Measurements from ENCODE around the gene CSNK1A1L. TPM values are rescaled to one million over a fixed set of nuclear protein-coding genes. Genes with fewer than 3 reads are reported as not detected.

Gene CSNK1A1L
- total RNA-seq, 1 donor from 2014 or later = not detected

DNA sequence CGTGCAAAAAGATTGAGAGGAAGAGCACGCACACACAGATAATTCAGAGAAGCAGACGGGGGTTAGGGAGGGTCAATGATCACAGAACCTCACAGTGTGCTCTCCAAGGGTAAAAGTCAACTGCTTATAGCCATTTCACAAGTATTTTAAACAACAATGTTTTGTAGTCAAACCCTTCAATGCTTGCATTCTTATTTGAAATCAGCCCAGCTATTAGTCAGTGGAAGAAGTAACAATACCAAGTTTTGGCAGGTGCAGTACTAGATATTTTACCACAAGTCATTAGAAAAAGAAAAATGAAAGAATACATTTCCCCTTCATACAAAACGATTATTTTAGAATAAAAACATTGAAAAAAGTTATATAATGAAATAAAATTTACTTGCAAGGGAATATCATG, 2.6 kb downstream of the CSNK1A1L start:
- TF ChIP-seq, protein P1, sequence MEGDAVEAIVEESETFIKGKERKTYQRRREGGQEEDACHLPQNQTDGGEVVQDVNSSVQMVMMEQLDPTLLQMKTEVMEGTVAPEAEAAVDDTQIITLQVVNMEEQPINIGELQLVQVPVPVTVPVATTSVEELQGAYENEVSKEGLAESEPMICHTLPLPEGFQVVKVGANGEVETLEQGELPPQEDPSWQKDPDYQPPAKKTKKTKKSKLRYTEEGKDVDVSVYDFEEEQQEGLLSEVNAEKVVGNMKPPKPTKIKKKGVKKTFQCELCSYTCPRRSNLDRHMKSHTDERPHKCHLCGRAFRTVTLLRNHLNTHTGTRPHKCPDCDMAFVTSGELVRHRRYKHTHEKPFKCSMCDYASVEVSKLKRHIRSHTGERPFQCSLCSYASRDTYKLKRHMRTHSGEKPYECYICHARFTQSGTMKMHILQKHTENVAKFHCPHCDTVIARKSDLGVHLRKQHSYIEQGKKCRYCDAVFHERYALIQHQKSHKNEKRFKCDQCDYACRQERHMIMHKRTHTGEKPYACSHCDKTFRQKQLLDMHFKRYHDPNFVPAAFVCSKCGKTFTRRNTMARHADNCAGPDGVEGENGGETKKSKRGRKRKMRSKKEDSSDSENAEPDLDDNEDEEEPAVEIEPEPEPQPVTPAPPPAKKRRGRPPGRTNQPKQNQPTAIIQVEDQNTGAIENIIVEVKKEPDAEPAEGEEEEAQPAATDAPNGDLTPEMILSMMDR (IDR thresholded peaks at IDR 0.05; ENCODE audit: unreplicated experiment) = no peak
- no peak overlapping the region for H3K4me3 Mint-ChIP-seq (ENCODE audit: low read depth)
- peaks cover 2% of the 10 kb centered on the region for H3K27me3 Mint-ChIP-seq
- no peaks in the 10 kb centered on the region for H3K36me3 Mint-ChIP-seq (ENCODE audit: insufficient read depth)
- H3K9me3 Mint-ChIP-seq (ENCODE audit: low read depth) = no peaks in the 10 kb centered on the region
- no peak overlapping the region for H3K27ac Mint-ChIP-seq
- no peak for DNase-seq (ENCODE audit: low spot score, unreplicated experiment)
- no peaks in the 10 kb centered on the region for H3K4me1 Mint-ChIP-seq (ENCODE audit: low read depth)

DNA sequence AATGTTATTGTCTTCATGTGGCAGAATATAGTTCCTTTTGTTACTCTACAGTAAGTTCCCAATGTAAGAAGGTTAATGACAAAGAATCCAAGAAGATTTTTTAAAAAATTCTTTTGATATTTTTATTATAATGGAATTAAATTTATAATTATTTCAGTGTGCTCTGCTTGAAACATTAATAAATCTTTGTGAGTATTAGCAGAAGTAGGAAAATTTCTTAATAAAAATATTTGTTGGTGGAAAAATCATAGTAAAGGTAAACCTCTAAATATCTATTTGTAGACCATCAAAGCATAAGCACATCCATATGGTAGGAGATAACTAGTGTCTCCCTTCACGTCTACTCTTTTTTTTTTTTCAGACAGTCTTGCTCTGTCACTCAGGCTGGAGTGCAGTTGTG, 4.3 kb downstream of the CSNK1A1L start:
- H3K36me3 Mint-ChIP-seq (ENCODE audit: insufficient read depth) = no peaks in the 10 kb centered on the region
- H3K4me3 Mint-ChIP-seq (ENCODE audit: low read depth) = no peak overlapping the region
- H3K27ac Mint-ChIP-seq = no peak overlapping the region
- no peak for DNase-seq (ENCODE audit: low spot score, unreplicated experiment)
- no peaks in the 10 kb centered on the region for H3K4me1 Mint-ChIP-seq (ENCODE audit: low read depth)
- no peaks in the 10 kb centered on the region for H3K9me3 Mint-ChIP-seq (ENCODE audit: low read depth)
- H3K27me3 Mint-ChIP-seq = peaks cover 2% of the 10 kb centered on the region
- TF ChIP-seq, protein P1 (IDR thresholded peaks at IDR 0.05; ENCODE audit: unreplicated experiment) = no peak

GRCh38 chr13:37100731-37101130, 4.7 kb downstream of the CSNK1A1L start:
- DNase-seq (ENCODE audit: low spot score, unreplicated experiment) = no peak
- no peaks in the 10 kb centered on the region for H3K36me3 Mint-ChIP-seq (ENCODE audit: insufficient read depth)
- no peaks in the 10 kb centered on the region for H3K9me3 Mint-ChIP-seq (ENCODE audit: low read depth)
- TF ChIP-seq, protein P1 (IDR thresholded peaks at IDR 0.05; ENCODE audit: unreplicated experiment) = no peak
- no peaks in the 10 kb centered on the region for H3K4me1 Mint-ChIP-seq (ENCODE audit: low read depth)
- H3K27me3 Mint-ChIP-seq = peaks cover 2% of the 10 kb centered on the region
- H3K4me3 Mint-ChIP-seq (ENCODE audit: low read depth) = no peak overlapping the region
- no peak overlapping the region for H3K27ac Mint-ChIP-seq

GRCh38 chr13:37097076-37097475, 8.4 kb downstream of the CSNK1A1L start:
- Mint-ChIP-seq H3K9me3 (ENCODE audit: low read depth) (no peaks in the 10 kb centered on the region), H3K36me3 (ENCODE audit: insufficient read depth) (no peaks in the 10 kb centered on the region), H3K27me3 (peaks cover 2% of the 10 kb centered on the region), H3K27ac (no peak overlapping the region), H3K4me1 (ENCODE audit: low read depth) (peaks cover 2% of the 10 kb centered on the region), H3K4me3 (ENCODE audit: low read depth) (no peak overlapping the region)
- no peak for DNase-seq (ENCODE audit: low spot score, unreplicated experiment)
- TF ChIP-seq, protein P1 (IDR thresholded peaks at IDR 0.05; ENCODE audit: unreplicated experiment) = no peak

- no peak overlapping the region for H3K4me3 Mint-ChIP-seq (ENCODE audit: low read depth)
- no peaks in the 10 kb centered on the region for H3K9me3 Mint-ChIP-seq (ENCODE audit: low read depth)
- no peaks in the 10 kb centered on the region for H3K36me3 Mint-ChIP-seq (ENCODE audit: insufficient read depth)
- H3K4me1 Mint-ChIP-seq (ENCODE audit: low read depth) = peaks cover 2% of the 10 kb centered on the region
- TF ChIP-seq, protein P1 (IDR thresholded peaks at IDR 0.05; ENCODE audit: unreplicated experiment) = no peak
- no peak overlapping the region for H3K27ac Mint-ChIP-seq
- H3K27me3 Mint-ChIP-seq = peaks cover 2% of the 10 kb centered on the region
- DNase-seq (ENCODE audit: low spot score, unreplicated experiment) = no peak
These were observed 10.6 kb downstream of the CSNK1A1L start for GRCh38 chr13:37094840-37095239.
